HepG2 (cell line): Measurements from ENCODE around the gene RRP12. TPM values are rescaled to one million over a fixed set of nuclear protein-coding genes. Genes with fewer than 3 reads are reported as not detected.

Source experiments
- ARNT ChIP-seq: fragments of 450-650 bp; IDR thresholded peaks from 2 replicates; pipeline ENCODE4 v1.6.1; 2017
- ARNTL ChIP-seq: sonication (generic); formaldehyde crosslinking; IDR thresholded peaks from 2 replicates; pipeline ENCODE4 v1.4.0; 2020; ENCODE audit warnings: mild to moderate bottlenecking, missing genetic modification reagents
- KIAA2018 ChIP-seq: sonication (generic); formaldehyde crosslinking; IDR thresholded peaks from 2 replicates; pipeline ENCODE4 v1.5.0; 2020; ENCODE audit warnings: mild to moderate bottlenecking, missing genetic modification reagents, borderline replicate concordance
- LCORL ChIP-seq, 2 experiments: fragments of 450-650 bp in 1 of 2; sonication (generic) in 1 of 2; formaldehyde crosslinking in 1 of 2; IDR thresholded peaks; 2 replicates each; pipeline versions ENCODE4 v1.5.0 to v1.6.1; 2017 to 2020; ENCODE audit warnings: antibody characterized with exemption in 1 of 2, missing genetic modification reagents in 1 of 2
- RFX5 ChIP-seq: IDR thresholded peaks from 2 replicates; pipeline ENCODE4 v1.6.1; 2011; ENCODE audit warnings: low read depth, low read length, improper control_type of control experiment
- ZBTB10 ChIP-seq: sonication (generic); formaldehyde crosslinking; IDR thresholded peaks from 2 replicates; pipeline ENCODE4 v1.4.0; 2020; ENCODE audit warnings: missing genetic modification reagents, borderline replicate concordance
- ZBTB37 ChIP-seq: sonication (generic); formaldehyde crosslinking; IDR thresholded peaks from 2 replicates; pipeline ENCODE4 v1.4.0; 2020; ENCODE audit warnings: mild to moderate bottlenecking, missing genetic modification reagents
- ZEB1 ChIP-seq: IDR thresholded peaks from 2 replicates; pipeline ENCODE4 v1.6.1; 2012; ENCODE audit warnings: mild to moderate bottlenecking, low read depth, inconsistent platforms; ENCODE audit not compliant: insufficient replicate concordance
- ZNF232 ChIP-seq: sonication (generic); formaldehyde crosslinking; IDR thresholded peaks from 2 replicates; pipeline ENCODE4 v1.4.0; 2020; ENCODE audit warnings: missing genetic modification reagents, borderline replicate concordance
- ZNF510 ChIP-seq: sonication (generic); formaldehyde crosslinking; IDR thresholded peaks from 2 replicates; pipeline ENCODE4 v1.4.0; 2020; ENCODE audit warnings: low read depth, mild to moderate bottlenecking, missing genetic modification reagents
- ZNF639 ChIP-seq: conservative IDR thresholded peaks from 2 replicates; pipeline ENCODE4 v1.6.1; 2018; ENCODE audit warnings: missing genetic modification reagents
- ZNF740 ChIP-seq: sonication (generic); formaldehyde crosslinking; IDR thresholded peaks from 2 replicates; pipeline ENCODE4 v1.4.0; 2020; ENCODE audit warnings: missing genetic modification reagents
- ZSCAN12 ChIP-seq: sonication (generic); formaldehyde crosslinking; IDR thresholded peaks from 2 replicates; pipeline ENCODE4 v1.9.0; 2021; ENCODE audit warnings: mild to moderate bottlenecking, missing genetic modification reagents
- polyA plus RNA-seq, 8 experiments: library from polyadenylated mRNA; depleted of rRNA in 3 of 8; stranded (reverse) in 7 of 8; unstranded in 1 of 8; fragments of >200 nt; fragmentation: Illumina TruSeq in 4 of 8; extraction: Trizol in 4 of 8; gene quantifications; 2 replicates each; pipeline versions ENCODE4 v1.2.1 to v1.2.3, GENCODE V29; 2011 to 2016; ENCODE audit warnings: low read depth in 4 of 8, missing spikeins in 1 of 8, mixed read lengths in 1 of 8; ENCODE audit not compliant: insufficient read depth in 1 of 8
- total RNA-seq, 5 experiments: library from RNA; depleted of rRNA; stranded (reverse); fragments of >200 nt; fragmentation: Illumina TruSeq; extraction: Trizol; gene quantifications; 2 replicates each; pipeline ENCODE4 v1.2.3, GENCODE V29; 2016; ENCODE audit warnings: low read depth in 1 of 5

RRP12 gene
- total and polyA plus RNA-seq, 2 of the 13 experiments (the other 11 are each of a cell fraction or from before 2014, with no cell fraction given), result 13.2 to 39.4 TPM

- TF ChIP-seq ZEB1 (no peak), KIAA2018 (no peak), ARNTL (CRISPR knock-in tag) (no peak), ZBTB37 (CRISPR knock-in tag) (no peak), ZNF510 (CRISPR knock-in tag) (no peak), ZSCAN12 (CRISPR knock-in tag) (no peak), RFX5 (no peak), LCORL (IDR thresholded peaks at IDR 0.05) (no peak), LCORL (CRISPR knock-in tag; IDR thresholded peaks at IDR 0.05) (no peak), ZNF639 (no peak), ZNF740 (CRISPR knock-in tag) (no peak), ARNT (no peak), ZNF232 (CRISPR knock-in tag) (no peak), ZBTB10 (CRISPR knock-in tag) (no peak)
Measured at GRCh38 chr10:97319671-97320479, 81.3 kb downstream of the RRP12 start (continued).
